C4-2B (cell line): ENCODE measurements around the gene GJD4.

Experiments
- H3K27ac ChIP-seq: fragments of 450-650 bp; 2 replicates; pipeline ENCODE4 v1.5.1; 2017
- ZFX ChIP-seq: fragments of 450-650 bp; IDR thresholded peaks from 2 replicates; pipeline ENCODE4 v1.6.1; 2017
- TF ChIP-seq, protein P1 (sequence below): fragments of 450-650 bp; conservative IDR thresholded peaks from 2 replicates; pipeline ENCODE4 v1.5.1; 2017; ENCODE audit warnings: mild to moderate bottlenecking

GJD4 gene

DNA sequence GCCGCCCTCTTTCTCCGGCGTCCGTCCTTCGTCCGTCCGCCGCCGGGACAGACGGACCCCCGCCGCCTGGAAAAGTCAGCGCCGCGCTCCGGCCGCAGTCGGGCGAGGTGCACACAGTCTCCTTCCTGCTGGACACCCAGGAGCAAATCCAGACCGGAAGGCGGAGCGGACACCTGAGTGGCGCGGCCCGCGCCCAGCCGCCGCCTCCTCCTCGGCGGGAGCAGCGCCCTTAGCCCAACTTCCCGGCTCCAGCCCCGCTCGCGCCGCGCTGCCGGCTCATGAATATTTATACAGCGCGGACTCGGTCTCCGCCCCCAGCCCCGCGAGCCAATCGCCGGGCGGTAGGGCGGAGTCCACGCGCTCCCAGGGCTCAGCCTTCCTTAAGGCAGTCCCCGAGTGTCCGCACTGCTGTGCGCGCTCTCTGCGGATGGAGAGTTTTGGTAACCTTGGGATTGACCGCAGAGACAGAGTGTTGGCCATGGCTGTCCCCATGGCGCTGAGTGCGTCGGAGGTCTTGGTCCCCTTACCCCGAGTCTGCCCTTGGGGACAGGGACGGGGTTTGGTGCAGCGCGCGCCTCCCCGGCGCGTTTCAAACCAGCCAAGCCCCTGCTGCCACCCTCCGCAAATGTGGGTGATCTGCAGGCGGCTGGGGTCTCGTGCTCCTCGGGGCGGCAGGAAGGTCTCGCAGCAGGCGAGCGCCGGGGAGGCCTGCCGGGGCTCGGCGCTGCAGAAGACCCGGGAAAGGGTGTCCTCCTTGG is 37.1 kb downstream of the GJD4 start, which contains the start of gene FZD8:
Gene FZD8 (minus strand): TSS at position 262 of the 758 bp plus-strand sequence. CDS start 867 bp downstream, outside the sequence.
- H3K27ac ChIP-seq = peak within 1 kb of the TSS; percentile 91

DNA sequence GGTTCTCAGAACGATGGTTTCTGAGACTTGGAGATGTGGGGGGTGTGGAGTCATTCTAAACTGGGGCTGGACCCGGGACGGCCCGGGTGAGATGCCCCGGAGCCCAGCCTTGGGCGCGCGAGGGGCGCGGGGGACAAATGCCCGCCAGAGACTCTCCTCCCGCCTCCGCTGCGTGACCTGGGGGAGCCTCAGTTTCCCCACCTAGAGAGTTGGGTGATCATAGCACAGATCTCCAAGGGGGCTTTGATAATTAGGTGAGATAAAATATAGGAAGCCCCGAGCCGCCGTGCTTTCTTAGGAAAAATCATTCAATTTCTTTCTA is 37.6 kb downstream of the GJD4 start:
- peak overlapping the region; percentile 91 for H3K27ac ChIP-seq
- TF ChIP-seq, protein P1, sequence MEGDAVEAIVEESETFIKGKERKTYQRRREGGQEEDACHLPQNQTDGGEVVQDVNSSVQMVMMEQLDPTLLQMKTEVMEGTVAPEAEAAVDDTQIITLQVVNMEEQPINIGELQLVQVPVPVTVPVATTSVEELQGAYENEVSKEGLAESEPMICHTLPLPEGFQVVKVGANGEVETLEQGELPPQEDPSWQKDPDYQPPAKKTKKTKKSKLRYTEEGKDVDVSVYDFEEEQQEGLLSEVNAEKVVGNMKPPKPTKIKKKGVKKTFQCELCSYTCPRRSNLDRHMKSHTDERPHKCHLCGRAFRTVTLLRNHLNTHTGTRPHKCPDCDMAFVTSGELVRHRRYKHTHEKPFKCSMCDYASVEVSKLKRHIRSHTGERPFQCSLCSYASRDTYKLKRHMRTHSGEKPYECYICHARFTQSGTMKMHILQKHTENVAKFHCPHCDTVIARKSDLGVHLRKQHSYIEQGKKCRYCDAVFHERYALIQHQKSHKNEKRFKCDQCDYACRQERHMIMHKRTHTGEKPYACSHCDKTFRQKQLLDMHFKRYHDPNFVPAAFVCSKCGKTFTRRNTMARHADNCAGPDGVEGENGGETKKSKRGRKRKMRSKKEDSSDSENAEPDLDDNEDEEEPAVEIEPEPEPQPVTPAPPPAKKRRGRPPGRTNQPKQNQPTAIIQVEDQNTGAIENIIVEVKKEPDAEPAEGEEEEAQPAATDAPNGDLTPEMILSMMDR = no peak

More for the DNA sequence above, 37.1 kb downstream of the GJD4 start, which contains the start of gene FZD8:
- TF ChIP-seq, protein P1 = no peak; the same call in none of the 2 replicates
- peak; percentile 61 for TF ChIP-seq ZFX

DNA sequence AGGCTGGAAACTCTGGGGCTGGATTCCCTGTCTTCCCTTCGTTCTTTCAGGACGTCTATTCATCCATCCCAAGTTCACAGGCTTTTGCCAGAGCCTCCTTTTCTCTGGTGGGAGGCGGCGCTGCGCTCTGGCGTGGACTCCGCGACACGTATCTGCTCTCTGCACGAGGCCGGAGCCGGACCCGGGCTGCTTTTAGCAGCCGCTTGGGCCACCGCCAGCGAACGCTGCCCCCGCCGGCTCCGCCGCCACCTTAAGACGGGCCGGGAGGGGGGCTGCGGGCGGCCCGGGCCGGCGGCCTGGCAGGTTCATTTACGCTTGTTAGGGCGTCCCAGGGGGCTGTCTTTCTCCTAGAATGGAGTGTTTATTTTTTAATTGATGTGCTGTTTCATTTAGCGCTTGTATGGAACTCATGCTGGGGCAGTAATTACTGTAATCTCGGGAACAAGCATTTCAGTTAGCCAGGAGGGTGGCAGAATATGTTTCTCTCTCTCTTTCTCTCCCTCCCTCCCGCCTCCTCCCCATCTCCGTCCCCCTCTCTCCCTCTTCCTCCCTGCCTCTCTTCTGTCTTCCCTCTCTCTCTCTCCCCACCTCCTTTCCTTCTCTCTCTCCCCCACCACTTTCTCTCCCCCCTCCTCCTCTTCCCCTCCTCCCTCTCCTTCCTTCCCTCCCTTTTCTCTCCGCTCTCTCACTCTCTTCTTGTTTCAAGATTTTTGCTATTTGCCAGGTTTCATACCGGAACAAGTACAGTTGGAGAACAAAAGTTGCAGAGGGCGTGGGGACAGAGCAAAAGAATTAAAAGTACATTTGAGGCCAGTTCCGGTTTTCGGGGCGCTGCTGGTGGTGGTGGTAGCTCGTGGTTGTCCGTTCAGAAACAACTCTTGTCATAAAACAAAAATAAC is 38.3 kb downstream of the GJD4 start:
- H3K27ac ChIP-seq = no peak overlapping the region
- TF ChIP-seq ZFX = no peak
- TF ChIP-seq, protein P1 = no peak

DNA sequence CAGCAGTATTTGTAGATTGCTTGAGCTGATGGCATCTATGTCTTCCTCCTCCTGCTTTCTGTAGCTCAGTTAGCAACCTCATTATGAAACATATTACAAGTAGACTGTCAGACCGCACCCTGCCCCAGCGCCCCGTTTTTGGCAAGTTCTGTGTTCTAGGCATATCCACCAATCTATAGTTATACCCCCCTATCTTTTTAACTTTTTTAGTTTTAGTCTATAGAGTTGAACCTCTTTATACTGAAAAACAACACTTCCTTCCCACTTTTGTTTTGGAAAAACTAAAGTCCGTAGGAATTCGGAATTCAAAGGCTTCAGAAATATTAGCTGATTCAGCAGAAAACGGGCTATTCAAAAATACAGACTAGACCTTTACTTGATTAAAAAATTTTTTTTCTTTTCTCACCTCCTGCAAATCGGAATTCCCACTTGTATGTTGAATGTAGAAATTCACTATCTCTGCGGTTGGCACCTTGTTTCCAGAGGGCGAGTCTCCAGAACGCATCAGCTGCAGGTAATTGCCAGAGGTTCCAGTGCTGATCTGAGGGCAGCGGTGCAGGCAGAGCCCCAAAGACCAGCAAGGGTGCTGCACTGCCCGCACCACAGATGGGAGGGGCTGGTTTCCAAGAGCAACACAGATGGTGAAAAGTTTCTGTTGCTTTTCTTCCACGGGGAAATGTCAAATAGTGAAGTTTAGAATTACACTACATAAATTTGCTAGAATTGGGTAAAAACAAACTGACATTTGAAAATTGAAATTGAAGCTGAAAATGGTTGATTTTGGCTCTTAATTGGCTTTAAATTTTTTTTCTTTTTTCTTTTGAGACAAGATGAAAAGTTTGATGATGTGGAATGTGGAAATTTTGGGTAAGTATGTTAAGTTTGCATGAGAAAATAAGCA is 39.2 kb downstream of the GJD4 start:
- TF ChIP-seq, protein P1 = no peak
- TF ChIP-seq ZFX = no peak
- no peak overlapping the region for H3K27ac ChIP-seq

DNA sequence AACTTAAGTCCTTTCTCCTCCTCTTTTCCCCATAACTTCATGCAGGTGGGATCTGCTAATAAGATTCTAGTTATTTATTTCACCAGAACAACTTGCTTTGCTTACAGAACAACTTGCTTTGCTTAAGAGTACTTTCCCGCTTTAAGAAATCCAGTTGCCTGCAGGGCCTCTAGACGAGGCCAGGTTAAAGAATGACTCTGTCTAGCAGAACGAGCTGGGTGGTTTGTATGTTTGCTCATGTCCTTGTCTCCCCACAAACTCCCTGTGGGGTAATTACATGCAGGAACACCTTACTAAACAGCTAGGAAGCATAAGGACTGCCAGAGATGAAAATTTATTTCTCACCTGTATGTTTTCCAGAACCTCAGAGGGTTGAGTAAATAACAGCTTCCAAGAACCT is 45.8 kb downstream of the GJD4 start:
- no peak overlapping the region for H3K27ac ChIP-seq
- no peak for TF ChIP-seq ZFX
- TF ChIP-seq, protein P1 = no peak

DNA sequence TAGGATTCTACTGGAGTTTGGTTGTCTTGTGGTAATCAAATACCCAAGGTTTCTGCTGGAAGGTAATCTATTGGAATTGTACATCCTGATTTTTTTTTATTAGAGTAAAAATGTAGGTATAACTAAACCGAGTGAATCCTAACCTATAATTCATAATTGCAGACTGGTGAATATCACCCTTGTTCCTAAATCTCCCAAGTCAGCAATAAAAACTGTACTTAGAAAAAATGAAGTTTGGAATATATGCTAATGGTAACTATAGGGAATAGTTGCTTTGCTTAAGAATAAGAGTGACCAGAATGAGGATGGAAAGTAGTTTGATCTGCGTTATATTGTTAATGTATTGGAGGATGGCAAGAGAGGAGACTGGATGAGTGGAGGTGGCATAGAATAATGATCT is 47.7 kb downstream of the GJD4 start:
- TF ChIP-seq, protein P1 = no peak
- no peak for TF ChIP-seq ZFX
- H3K27ac ChIP-seq = no peak overlapping the region
